ENCODE measurements around the gene SCLY.

Gene SCLY

GRCh38 chr2:238077292-238077691 lies 16.5 kb downstream of the SCLY start:
- DNase-seq: no peak

- DNase-seq: no peak
Measured at GRCh38 chr2:238079874-238080327, 19.1 kb downstream of the SCLY start.

GRCh38 chr2:238080518-238080917 lies 19.7 kb downstream of the SCLY start:
- DNase-seq: no peak

GRCh38 chr2:238081150-238081549 lies 20.3 kb downstream of the SCLY start:
- DNase-seq: no peak

- no peak for DNase-seq
Measured at GRCh38 chr2:238081561-238081960, 20.8 kb downstream of the SCLY start.

GRCh38 chr2:238082151-238082550 lies 21.4 kb downstream of the SCLY start:
- DNase-seq: no peak

GRCh38 chr2:238082827-238083226 lies 22.0 kb downstream of the SCLY start:
- no peak for DNase-seq

GRCh38 chr2:238083919-238084318 lies 23.1 kb downstream of the SCLY start:
- DNase-seq: no peak

GRCh38 chr2:238084761-238085160 lies 24.0 kb downstream of the SCLY start:
- no peak for DNase-seq

- no peak for DNase-seq
Measured at GRCh38 chr2:238085899-238086298, 25.1 kb downstream of the SCLY start.

GRCh38 chr2:238087211-238087610 lies 26.4 kb downstream of the SCLY start:
- no peak for DNase-seq

GRCh38 chr2:238090887-238091286 lies 30.1 kb downstream of the SCLY start:
- DNase-seq: no peak

GRCh38 chr2:238091436-238092060 lies 30.7 kb downstream of the SCLY start:
- DNase-seq: no peak

- DNase-seq: no peak
Measured at GRCh38 chr2:238092486-238093035, 31.8 kb downstream of the SCLY start.

- no peak for DNase-seq
Measured at GRCh38 chr2:238093181-238094140, 32.7 kb downstream of the SCLY start.

GRCh38 chr2:238094438-238095022 lies 33.7 kb downstream of the SCLY start:
- DNase-seq: no peak

- DNase-seq: no peak
Measured at GRCh38 chr2:238095143-238095542, 34.3 kb downstream of the SCLY start.

GRCh38 chr2:238096311-238097011 lies 35.7 kb downstream of the SCLY start:
- no peak for DNase-seq

GRCh38 chr2:238097201-238097987 lies 36.6 kb downstream of the SCLY start:
- no peak for DNase-seq

- DNase-seq: peak; percentile 47
Measured at GRCh38 chr2:238097988-238098871, 37.4 kb downstream of the SCLY start.
